Effector memory CD4-positive, alpha-beta T cell (primary cell): ENCODE measurements around the gene PNMT.

Source experiments
- DNase-seq, 3 donors: peaks; one replicate each; pipeline ENCODE4 v3.0.0-alpha.2; 2020
- H3K27ac ChIP-seq: 2 replicates; pipeline ENCODE4 v1.7.0; 2013; ENCODE audit warnings: mild to moderate bottlenecking, low read length, moderate library complexity; ENCODE audit not compliant: insufficient read depth, poor library complexity, severe bottlenecking
- H3K27me3 ChIP-seq: replicated peaks from 2 replicates; pipeline ENCODE4 v1.7.0; 2013; ENCODE audit warnings: mild to moderate bottlenecking, low read length; ENCODE audit not compliant: insufficient read depth, control insufficient read depth, poor library complexity, severe bottlenecking
- H3K36me3 ChIP-seq: 2 replicates; pipeline ENCODE4 v1.7.0; 2013; ENCODE audit warnings: mild to moderate bottlenecking, low read length, moderate library complexity; ENCODE audit not compliant: control insufficient read depth, insufficient read depth
- H3K4me1 ChIP-seq: 2 replicates; pipeline ENCODE4 v1.7.0; 2013; ENCODE audit warnings: low read length, mild to moderate bottlenecking; ENCODE audit not compliant: control insufficient read depth, insufficient read depth, poor library complexity, severe bottlenecking
- H3K4me3 ChIP-seq: 2 replicates; pipeline ENCODE4 v1.7.0; 2013; ENCODE audit warnings: low read length, low read depth, mild to moderate bottlenecking; ENCODE audit not compliant: insufficient read depth, poor library complexity, severe bottlenecking
- H3K9me3 ChIP-seq: 2 replicates; pipeline ENCODE4 v1.7.0; 2013; ENCODE audit warnings: mild to moderate bottlenecking, low read length, moderate library complexity; ENCODE audit not compliant: control insufficient read depth

PNMT gene

DNA sequence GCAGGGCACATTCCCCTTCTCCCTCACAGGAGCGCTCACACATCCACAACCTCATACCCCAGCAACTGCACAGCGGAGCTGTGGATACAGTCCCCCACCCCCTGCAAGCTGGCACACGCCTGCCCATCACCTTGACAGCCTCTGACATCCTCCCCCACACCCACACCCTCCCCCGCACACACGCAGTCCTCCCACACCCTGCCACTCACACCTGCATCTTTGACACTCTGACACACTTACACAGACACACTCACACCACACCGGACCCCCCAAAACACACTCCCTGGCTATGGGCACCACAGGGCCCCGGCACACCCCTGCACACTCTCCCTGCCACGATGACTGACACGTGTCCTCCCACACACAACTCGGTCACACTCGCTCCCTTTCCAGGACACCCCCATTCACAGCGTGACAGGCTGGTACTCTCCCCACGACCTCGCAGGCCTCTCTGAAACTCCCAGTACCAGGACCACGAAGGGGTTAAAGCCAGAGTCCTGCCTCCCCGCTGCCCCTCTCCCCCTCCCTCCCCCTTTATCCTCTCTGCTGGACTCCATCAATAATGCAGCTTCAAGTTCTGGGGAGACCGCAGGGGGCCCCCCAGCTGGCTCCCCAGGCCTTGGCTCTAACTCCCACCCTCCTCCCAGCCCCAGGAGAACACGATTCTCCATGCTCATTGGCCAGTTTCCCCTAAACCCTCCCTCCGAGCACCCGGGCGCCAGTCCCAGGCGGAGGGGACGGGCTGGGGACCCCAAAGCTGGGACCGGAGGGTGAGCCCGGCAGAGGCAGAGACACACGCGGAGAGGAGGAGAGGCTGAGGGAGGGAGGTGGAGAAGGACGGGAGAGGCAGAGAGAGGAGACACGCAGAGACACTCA lies 41.8 kb upstream of the PNMT start, which contains the start of gene PPP1R1B:
Gene PPP1R1B (plus strand): TSS at position 782 of the 876 bp plus-strand sequence. CDS start 441 bp downstream, outside the sequence.
- Histone ChIP-seq H3K9me3 (no peaks in the 10 kb centered on the region), H3K4me3 (peak within 1 kb of the TSS; percentile 23), H3K36me3 (no peaks in the 10 kb centered on the region), H3K4me1 (peaks cover 21% of the 10 kb centered on the region), H3K27ac (no peak within 1 kb of the TSS), H3K27me3 (peaks cover 31% of the 10 kb centered on the region)
- DNase-seq = no peak

DNA sequence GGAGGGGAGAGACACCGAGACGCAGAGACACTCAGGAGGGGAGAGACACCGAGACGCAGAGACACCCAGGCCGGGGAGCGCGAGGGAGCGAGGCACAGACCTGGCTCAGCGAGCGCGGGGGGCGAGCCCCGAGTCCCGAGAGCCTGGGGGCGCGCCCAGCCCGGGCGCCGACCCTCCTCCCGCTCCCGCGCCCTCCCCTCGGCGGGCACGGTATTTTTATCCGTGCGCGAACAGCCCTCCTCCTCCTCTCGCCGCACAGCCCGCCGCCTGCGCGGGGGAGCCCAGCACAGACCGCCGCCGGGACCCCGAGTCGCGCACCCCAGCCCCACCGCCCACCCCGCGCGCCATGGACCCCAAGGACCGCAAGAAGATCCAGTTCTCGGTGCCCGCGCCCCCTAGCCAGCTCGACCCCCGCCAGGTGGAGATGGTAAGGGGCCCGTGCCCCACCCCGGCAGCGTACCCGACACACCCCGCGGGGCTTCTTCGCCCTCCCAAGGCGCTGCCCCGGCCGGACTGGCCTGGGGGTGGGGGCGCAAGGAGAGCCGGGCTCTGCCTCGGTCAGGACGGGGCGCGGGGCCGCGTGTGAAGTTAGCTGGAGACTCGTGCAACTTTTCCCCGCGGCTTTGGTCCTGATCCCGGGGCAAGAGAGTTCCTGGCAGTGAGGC lies 41.1 kb upstream of the PNMT start:
- DNase-seq = no peak
- no peak overlapping the region for H3K27ac ChIP-seq
- no peaks in the 10 kb centered on the region for H3K36me3 ChIP-seq
- peaks cover 31% of the 10 kb centered on the region for H3K27me3 ChIP-seq
- peak overlapping the region; percentile 23 for H3K4me3 ChIP-seq
- no peaks in the 10 kb centered on the region for H3K9me3 ChIP-seq
- peaks cover 19% of the 10 kb centered on the region for H3K4me1 ChIP-seq

DNA sequence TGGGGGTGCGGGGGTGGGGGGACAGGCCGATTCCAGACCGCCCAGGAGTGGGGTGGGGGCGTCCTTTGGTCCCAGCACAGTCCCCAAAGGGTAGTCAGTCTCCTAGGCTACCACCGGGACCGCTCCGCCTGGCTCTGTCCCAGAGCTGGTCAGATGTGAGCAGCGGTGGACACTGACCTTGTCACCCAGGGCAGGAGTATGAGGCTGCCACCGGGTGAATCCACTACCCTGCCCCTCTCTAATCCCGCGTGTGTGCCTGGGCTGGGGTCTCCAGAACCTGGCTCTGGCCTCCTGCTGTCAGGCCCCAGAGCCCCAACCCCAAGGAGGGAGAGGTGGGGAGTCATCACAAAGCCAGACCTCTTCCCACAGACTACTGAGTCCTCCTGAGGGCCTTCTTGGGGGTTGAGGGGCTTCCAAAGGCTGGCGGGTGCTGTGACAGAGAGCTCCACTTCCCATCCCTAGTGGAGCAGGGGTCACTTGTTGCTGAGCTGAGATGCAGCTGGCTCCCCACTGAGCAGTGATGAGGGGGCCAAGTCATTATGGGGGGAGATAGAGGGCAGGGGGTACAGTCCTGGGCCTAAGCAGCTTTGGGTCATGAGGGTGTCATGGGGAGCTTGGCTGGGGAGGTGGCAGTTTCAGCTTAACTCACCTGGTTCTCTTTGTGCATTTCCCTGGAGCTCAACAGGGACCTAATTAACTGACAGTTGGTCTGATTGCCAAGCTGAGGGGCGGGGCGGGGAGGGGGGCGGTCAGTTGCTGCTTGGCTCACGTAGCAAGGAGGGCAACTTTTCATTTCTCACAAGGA lies 40.3 kb upstream of the PNMT start:
- H3K27ac ChIP-seq = no peak overlapping the region
- DNase-seq = no peak
- H3K27me3 ChIP-seq = peaks cover 31% of the 10 kb centered on the region
- no peaks in the 10 kb centered on the region for H3K36me3 ChIP-seq
- no peak overlapping the region for H3K4me3 ChIP-seq
- H3K4me1 ChIP-seq = peaks cover 16% of the 10 kb centered on the region
- no peaks in the 10 kb centered on the region for H3K9me3 ChIP-seq

DNA sequence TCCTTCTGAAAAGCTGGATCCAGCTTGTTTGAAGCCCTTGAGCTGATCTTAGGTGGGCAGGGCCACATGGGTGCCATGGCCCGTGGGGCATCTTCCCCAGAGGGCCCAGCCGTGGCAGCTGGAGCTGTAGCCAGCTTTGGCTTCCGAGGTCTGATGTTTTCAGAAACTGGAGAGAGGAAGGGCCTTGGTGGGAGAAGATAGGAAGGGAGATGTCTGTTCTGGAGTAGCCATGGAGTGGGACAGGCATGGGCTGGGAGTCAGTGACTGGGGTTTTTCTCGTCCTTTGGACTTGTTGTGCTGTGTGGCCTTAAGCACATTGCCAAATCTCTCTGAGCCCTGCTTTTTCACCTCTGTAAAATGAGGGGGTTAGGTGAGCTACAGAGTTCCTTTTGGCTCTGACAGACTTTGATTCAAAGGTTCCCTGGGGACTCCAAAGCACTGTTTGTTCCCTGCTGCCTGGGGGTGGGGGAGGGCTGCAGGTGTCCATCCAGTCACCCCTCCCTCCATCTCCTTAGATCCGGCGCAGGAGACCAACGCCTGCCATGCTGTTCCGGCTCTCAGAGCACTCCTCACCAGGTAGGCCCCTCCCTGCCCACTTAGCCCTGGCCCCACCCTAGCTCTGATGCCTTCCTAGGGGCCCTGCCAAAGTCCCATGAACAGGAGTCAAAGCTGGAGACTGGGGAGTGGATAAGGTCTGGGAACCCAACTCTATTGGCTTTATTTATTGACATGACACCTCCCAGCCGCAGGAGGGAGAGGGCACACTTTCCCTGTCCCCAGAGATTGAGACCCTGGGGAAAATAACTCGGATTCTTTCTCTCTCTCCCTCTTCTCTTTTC lies 39.4 kb upstream of the PNMT start:
- H3K9me3 ChIP-seq = no peaks in the 10 kb centered on the region
- no peak for DNase-seq
- H3K4me3 ChIP-seq = no peak overlapping the region
- H3K27me3 ChIP-seq = peaks cover 28% of the 10 kb centered on the region
- no peaks in the 10 kb centered on the region for H3K36me3 ChIP-seq
- H3K4me1 ChIP-seq = peaks cover 10% of the 10 kb centered on the region
- no peak overlapping the region for H3K27ac ChIP-seq

- Histone ChIP-seq H3K27me3 (peaks cover 27% of the 10 kb centered on the region), H3K27ac (no peak overlapping the region), H3K9me3 (no peaks in the 10 kb centered on the region), H3K4me1 (peaks cover 10% of the 10 kb centered on the region), H3K4me3 (no peak overlapping the region), H3K36me3 (no peaks in the 10 kb centered on the region)
- no peak for DNase-seq
These were observed 38.8 kb upstream of the PNMT start for GRCh38 chr17:39629494-39629880.

DNA sequence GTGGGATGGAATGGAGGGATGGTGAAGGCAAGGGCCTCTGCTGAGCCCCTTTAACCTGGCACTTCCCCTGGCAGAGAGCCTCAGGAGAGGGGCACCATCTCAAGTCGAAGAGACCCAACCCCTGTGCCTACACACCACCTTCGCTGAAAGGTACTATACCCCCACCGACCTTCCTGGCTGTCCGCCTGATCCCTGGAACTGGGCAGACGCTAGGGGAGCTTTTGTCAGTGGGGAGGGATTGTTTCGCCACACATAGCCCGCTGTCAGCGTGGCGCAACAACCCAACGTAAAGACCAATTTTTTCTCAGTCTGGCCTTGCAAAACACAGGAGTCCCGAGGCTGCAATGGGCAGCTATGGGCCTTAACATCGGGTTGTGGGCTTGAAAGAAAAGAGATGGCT lies 38.4 kb upstream of the PNMT start:
- Histone ChIP-seq H3K9me3 (no peaks in the 10 kb centered on the region), H3K4me1 (peaks cover 10% of the 10 kb centered on the region), H3K4me3 (no peak overlapping the region), H3K27ac (no peak overlapping the region), H3K36me3 (no peaks in the 10 kb centered on the region), H3K27me3 (peaks cover 27% of the 10 kb centered on the region)
- no peak for DNase-seq

GRCh38 chr17:39631403-39631802 lies 36.9 kb upstream of the PNMT start:
- no peak for DNase-seq
- Histone ChIP-seq H3K27ac (no peak overlapping the region), H3K27me3 (peaks cover 16% of the 10 kb centered on the region), H3K36me3 (no peaks in the 10 kb centered on the region), H3K9me3 (no peaks in the 10 kb centered on the region), H3K4me3 (no peak overlapping the region), H3K4me1 (peaks cover 13% of the 10 kb centered on the region)

- Histone ChIP-seq H3K27ac (no peak overlapping the region), H3K36me3 (no peaks in the 10 kb centered on the region), H3K4me1 (peaks cover 9% of the 10 kb centered on the region), H3K9me3 (no peaks in the 10 kb centered on the region), H3K27me3 (peaks cover 7% of the 10 kb centered on the region), H3K4me3 (no peak overlapping the region)
- DNase-seq = no peak
These were observed 35.9 kb upstream of the PNMT start for GRCh38 chr17:39632153-39632941.
